ENCODE data around the gene ADISSP. TPM values are rescaled to one million over a fixed set of nuclear protein-coding genes. Genes with fewer than 3 reads are reported as not detected.

ADISSP gene
- total RNA-seq, 1 donor = 18.5 TPM

DNA sequence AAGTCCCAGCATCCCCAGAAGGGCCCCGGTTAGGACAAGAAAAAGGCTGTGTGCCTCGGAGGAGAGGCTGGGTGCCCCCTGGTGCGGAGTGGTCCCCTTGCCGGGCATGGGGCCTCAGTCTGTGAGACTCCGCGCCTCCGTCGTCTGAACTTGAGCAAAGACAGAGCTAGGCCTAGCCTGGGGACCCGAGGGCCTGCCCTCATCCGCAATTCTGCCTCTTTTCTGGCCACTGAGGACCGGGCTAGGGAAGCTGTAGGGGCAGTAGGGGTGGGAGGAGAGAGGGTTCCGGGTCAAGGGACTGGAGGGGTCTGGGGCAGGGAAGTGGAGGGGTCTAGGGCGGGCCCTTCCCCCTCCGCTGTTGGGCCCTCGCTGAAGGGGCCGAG is 35.6 kb downstream of the ADISSP start:
- Histone ChIP-seq H4K20me1 (ENCODE audit: insufficient read depth, low read length) (no peaks in the 10 kb centered on the region), H3K79me2 (ENCODE audit: insufficient read depth, low read length) (no peaks in the 10 kb centered on the region), H3K4me2 (ENCODE audit: insufficient read depth, low read length) (no peak overlapping the region), H3K36me3 (ENCODE audit: insufficient read depth, low read length) (no peaks in the 10 kb centered on the region), H3K9me3 (ENCODE audit: low read depth, low read length) (no peaks in the 10 kb centered on the region), H3K27me3 (ENCODE audit: insufficient read depth, low read length) (peaks cover 37% of the 10 kb centered on the region), H3K4me1 (ENCODE audit: insufficient read depth, low read length) (peaks cover 11% of the 10 kb centered on the region), H3K4me3 (ENCODE audit: insufficient read depth, low read length) (no peak overlapping the region), H3K27ac (ENCODE audit: low read depth, low read length) (no peak overlapping the region), H2AFZ (ENCODE audit: low read length) (no peak overlapping the region)
- TF ChIP-seq, protein P1, sequence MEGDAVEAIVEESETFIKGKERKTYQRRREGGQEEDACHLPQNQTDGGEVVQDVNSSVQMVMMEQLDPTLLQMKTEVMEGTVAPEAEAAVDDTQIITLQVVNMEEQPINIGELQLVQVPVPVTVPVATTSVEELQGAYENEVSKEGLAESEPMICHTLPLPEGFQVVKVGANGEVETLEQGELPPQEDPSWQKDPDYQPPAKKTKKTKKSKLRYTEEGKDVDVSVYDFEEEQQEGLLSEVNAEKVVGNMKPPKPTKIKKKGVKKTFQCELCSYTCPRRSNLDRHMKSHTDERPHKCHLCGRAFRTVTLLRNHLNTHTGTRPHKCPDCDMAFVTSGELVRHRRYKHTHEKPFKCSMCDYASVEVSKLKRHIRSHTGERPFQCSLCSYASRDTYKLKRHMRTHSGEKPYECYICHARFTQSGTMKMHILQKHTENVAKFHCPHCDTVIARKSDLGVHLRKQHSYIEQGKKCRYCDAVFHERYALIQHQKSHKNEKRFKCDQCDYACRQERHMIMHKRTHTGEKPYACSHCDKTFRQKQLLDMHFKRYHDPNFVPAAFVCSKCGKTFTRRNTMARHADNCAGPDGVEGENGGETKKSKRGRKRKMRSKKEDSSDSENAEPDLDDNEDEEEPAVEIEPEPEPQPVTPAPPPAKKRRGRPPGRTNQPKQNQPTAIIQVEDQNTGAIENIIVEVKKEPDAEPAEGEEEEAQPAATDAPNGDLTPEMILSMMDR (IDR thresholded peaks at IDR 0.05; ENCODE audit: extremely low read depth, low read depth, low read length) = no peak
- DNase-seq (ENCODE audit: insufficient read length, low spot score, missing footprints) = peak; percentile 43

DNA sequence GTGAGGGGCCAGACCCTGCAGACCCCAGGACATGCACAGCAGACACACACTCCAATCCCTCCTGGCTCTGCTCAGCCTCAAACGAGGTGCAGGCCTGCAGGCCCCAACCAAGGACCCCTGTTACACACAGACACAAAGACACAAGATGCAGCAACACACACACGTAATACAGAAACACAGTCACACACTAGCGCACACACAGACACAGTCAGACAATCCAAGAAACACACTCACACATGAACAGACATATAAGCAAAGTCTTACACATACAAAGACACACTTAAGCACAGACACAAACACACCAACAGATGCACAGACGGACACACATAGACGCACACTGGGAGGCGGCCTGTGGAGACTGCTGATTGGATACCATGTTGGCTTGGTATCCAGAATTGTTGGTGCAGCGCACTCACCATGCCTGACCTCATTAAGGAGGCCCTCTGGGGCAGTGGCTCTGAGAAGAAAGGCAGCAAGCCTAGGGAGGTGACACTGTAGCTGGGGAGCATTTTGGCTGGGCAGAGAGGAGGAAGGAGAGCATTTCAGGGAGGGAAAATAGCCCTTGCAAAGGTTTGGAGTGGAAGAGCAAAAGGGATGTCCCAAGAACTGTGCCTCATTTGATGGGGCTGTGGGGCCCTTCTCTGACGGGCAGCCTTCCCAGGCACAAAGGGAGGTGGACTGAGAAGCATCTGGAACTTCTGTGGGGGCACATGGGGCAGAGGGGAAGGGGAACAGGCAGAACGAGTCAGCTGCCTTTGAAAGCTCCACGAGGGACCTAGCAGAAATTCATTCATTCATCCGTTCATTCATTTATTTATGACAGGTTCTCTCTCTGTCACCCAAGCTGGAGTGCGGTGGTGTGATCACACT is 36.5 kb downstream of the ADISSP start:
- TF ChIP-seq, protein P1 (IDR thresholded peaks at IDR 0.05; ENCODE audit: extremely low read depth, low read depth, low read length) = no peak
- H3K27ac ChIP-seq (ENCODE audit: low read depth, low read length) = no peak overlapping the region
- peak; percentile 59 for DNase-seq (ENCODE audit: insufficient read length, low spot score, missing footprints)
- H3K4me1 ChIP-seq (ENCODE audit: insufficient read depth, low read length) = peaks cover 11% of the 10 kb centered on the region
- H3K9me3 ChIP-seq (ENCODE audit: low read depth, low read length) = no peaks in the 10 kb centered on the region
- no peak overlapping the region for H2AFZ ChIP-seq (ENCODE audit: low read length)
- no peaks in the 10 kb centered on the region for H4K20me1 ChIP-seq (ENCODE audit: insufficient read depth, low read length)
- no peak overlapping the region for H3K4me2 ChIP-seq (ENCODE audit: insufficient read depth, low read length)
- peaks cover 37% of the 10 kb centered on the region for H3K27me3 ChIP-seq (ENCODE audit: insufficient read depth, low read length)
- no peaks in the 10 kb centered on the region for H3K36me3 ChIP-seq (ENCODE audit: insufficient read depth, low read length)
- H3K79me2 ChIP-seq (ENCODE audit: insufficient read depth, low read length) = no peaks in the 10 kb centered on the region
- H3K4me3 ChIP-seq (ENCODE audit: insufficient read depth, low read length) = no peak overlapping the region

DNA sequence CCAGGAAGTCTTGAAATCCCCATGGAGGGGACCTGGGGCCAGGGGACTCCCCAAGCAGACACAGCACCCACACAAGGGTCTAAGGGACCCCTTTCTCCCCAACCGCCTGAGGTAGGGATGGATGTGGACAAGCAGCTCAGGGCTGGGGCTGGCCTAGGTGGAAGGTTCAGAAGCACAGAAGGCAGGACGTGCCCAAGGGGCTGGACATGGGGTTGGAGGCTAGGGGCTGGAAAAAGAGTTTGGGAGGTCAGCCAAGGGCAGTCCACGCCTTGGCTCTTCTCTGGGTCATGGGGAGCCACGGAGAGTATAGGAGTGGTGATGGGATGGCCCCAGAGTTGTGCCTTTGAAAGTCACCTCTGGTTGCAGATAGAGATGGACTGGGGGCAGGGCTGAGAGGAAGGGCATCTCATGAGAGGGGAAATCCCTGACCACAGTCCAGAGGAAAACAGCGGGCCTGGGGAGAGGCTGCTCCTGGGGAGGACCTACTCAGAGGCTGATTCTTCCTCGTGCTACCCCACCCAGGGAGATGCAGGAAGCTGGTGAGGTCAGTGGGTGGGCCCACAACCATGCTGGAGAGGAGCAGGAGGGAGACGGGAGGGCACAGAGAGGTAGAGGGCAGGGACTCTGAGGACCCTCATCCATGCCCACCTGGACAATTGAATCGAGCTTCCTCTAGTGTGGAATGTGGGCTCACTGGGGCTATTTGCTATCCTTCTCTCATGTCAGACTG is 37.6 kb downstream of the ADISSP start:
- Histone ChIP-seq H3K27me3 (ENCODE audit: insufficient read depth, low read length) (peaks cover 35% of the 10 kb centered on the region), H3K79me2 (ENCODE audit: insufficient read depth, low read length) (no peaks in the 10 kb centered on the region), H3K9me3 (ENCODE audit: low read depth, low read length) (no peaks in the 10 kb centered on the region), H3K27ac (ENCODE audit: low read depth, low read length) (no peak overlapping the region), H3K4me1 (ENCODE audit: insufficient read depth, low read length) (peaks cover 11% of the 10 kb centered on the region), H3K36me3 (ENCODE audit: insufficient read depth, low read length) (no peaks in the 10 kb centered on the region), H3K4me3 (ENCODE audit: insufficient read depth, low read length) (no peak overlapping the region), H3K4me2 (ENCODE audit: insufficient read depth, low read length) (no peak overlapping the region), H4K20me1 (ENCODE audit: insufficient read depth, low read length) (no peaks in the 10 kb centered on the region), H2AFZ (ENCODE audit: low read length) (no peak overlapping the region)
- TF ChIP-seq, protein P1 (IDR thresholded peaks at IDR 0.05; ENCODE audit: extremely low read depth, low read depth, low read length) = no peak
- peak; percentile 50 for DNase-seq (ENCODE audit: insufficient read length, low spot score, missing footprints)

DNA sequence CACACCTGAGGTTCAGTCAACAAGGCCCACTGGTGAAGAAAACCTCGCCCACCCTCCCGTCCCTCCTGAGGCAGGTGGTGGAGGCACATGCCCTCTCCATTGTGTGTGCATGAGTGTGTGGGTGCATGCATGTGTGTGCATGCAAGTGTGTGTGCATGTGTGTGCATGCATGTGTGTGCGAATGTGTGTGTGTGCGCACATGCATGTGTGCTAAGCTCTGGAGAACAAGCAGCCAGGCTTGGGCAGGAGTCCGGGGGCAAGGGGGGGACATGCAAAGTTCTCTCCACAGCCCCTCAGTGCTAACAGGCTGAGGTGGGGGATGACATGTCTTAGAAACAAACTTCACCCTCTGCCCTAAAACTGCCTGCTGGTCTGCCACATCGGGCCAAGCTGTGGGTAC is 38.2 kb downstream of the ADISSP start:
- Histone ChIP-seq H3K9me3 (ENCODE audit: low read depth, low read length) (no peaks in the 10 kb centered on the region), H3K4me2 (ENCODE audit: insufficient read depth, low read length) (no peak overlapping the region), H4K20me1 (ENCODE audit: insufficient read depth, low read length) (no peaks in the 10 kb centered on the region), H2AFZ (ENCODE audit: low read length) (no peak overlapping the region), H3K27me3 (ENCODE audit: insufficient read depth, low read length) (peaks cover 33% of the 10 kb centered on the region), H3K4me1 (ENCODE audit: insufficient read depth, low read length) (peaks cover 11% of the 10 kb centered on the region), H3K4me3 (ENCODE audit: insufficient read depth, low read length) (no peak overlapping the region), H3K79me2 (ENCODE audit: insufficient read depth, low read length) (no peaks in the 10 kb centered on the region), H3K36me3 (ENCODE audit: insufficient read depth, low read length) (no peaks in the 10 kb centered on the region), H3K27ac (ENCODE audit: low read depth, low read length) (no peak overlapping the region)
- TF ChIP-seq, protein P1 (IDR thresholded peaks at IDR 0.05; ENCODE audit: extremely low read depth, low read depth, low read length) = no peak
- no peak for DNase-seq (ENCODE audit: insufficient read length, low spot score, missing footprints)

Measured in osteoblast (primary cell).